PC-9 (cell line): ENCODE data around the gene GULP1.

Experiments used
- CTCF ChIP-seq: fragments of 200-600 bp; sonication (generic); conservative IDR thresholded peaks from 2 replicates; pipeline ENCODE4 v1.6.1; 2017; ENCODE audit warnings: mixed run types, antibody characterized with exemption, mild to moderate bottlenecking, moderate library complexity
- EZH2 ChIP-seq: fragments of 200-600 bp; sonication (generic); IDR thresholded peaks from 2 replicates; pipeline ENCODE4 v1.8.0; 2017; ENCODE audit warnings: antibody characterized with exemption, low read depth

GRCh38 chr2:188444106-188444835 lies 152.6 kb downstream of the GULP1 start:
- no peak for TF ChIP-seq CTCF
- TF ChIP-seq EZH2: no peak
